Neural cell (in vitro differentiated cells): ENCODE data around the gene SLC24A3. TPM values are rescaled to one million over a fixed set of nuclear protein-coding genes. Genes with fewer than 3 reads are reported as not detected.

ENCODE experiments used
- H2AFZ ChIP-seq: fragments of 200-600, 300-800 bp; sonication (generic), shearing (Covaris generic); 2 replicates; pipeline ENCODE4 v1.6.0; 2014; ENCODE audit warnings: low read depth, mild to moderate bottlenecking, antibody characterized with exemption, low read length, moderate library complexity
- H3F3A ChIP-seq: fragments of 200-600 bp; shearing (Covaris generic); 2 replicates; pipeline ENCODE4 v1.6.1; 2016; ENCODE audit warnings: mild to moderate bottlenecking, moderate library complexity, mixed read lengths, antibody characterized with exemption, low read length; ENCODE audit not compliant: insufficient read depth, poor library complexity, severe bottlenecking
- H3K27ac ChIP-seq: fragments of 200-600, 300-800 bp; sonication (generic), shearing (Covaris generic); 2 replicates; pipeline ENCODE4 v1.5.1; 2014; ENCODE audit warnings: mild to moderate bottlenecking, low read length, moderate library complexity
- H3K27me3 ChIP-seq: fragments of 300-800, 200-600 bp; sonication (generic), shearing (Covaris generic); 2 replicates; pipeline ENCODE4 v1.6.0; 2014; ENCODE audit warnings: mild to moderate bottlenecking, low read depth, low read length, moderate library complexity; ENCODE audit not compliant: insufficient read depth
- H3K36me3 ChIP-seq: fragments of 300-800, 200-600 bp; sonication (generic), shearing (Covaris generic); 2 replicates; pipeline ENCODE4 v1.5.1; 2014; ENCODE audit warnings: mild to moderate bottlenecking, antibody characterized with exemption, low read length, moderate library complexity; ENCODE audit not compliant: insufficient read depth
- H3K4me2 ChIP-seq: fragments of 300-800, 200-600 bp; sonication (generic), shearing (Covaris generic); 2 replicates; pipeline ENCODE4 v1.6.0; 2014; ENCODE audit warnings: mild to moderate bottlenecking, low read length
- H3K4me3 ChIP-seq: fragments of 300-800, 200-600 bp; sonication (generic), shearing (Covaris generic); 2 replicates; pipeline ENCODE4 v1.5.1; 2014; ENCODE audit warnings: mild to moderate bottlenecking, low read length, moderate library complexity
- H3K79me2 ChIP-seq: fragments of 200-600 bp; shearing (Covaris generic); replicated peaks from 2 replicates; pipeline ENCODE4 v1.6.0; 2014; ENCODE audit warnings: mild to moderate bottlenecking, low read length, moderate library complexity; ENCODE audit not compliant: insufficient read depth
- H3K9ac ChIP-seq: fragments of 300-800, 200-600 bp; sonication (generic), shearing (Covaris generic); 2 replicates; pipeline ENCODE4 v1.6.1; 2016; ENCODE audit warnings: mild to moderate bottlenecking, low read length, mixed read lengths
- H3K9me2 ChIP-seq: fragments of 200-600 bp; shearing (Covaris generic); 2 replicates; pipeline ENCODE4 v1.6.1; 2016; ENCODE audit warnings: mild to moderate bottlenecking, low read length, mixed read lengths; ENCODE audit not compliant: insufficient read depth
- H3K9me3 ChIP-seq: fragments of 200-600, 300-800 bp; sonication (generic), shearing (Covaris generic); 2 replicates; pipeline ENCODE4 v1.6.1; 2016; ENCODE audit warnings: mild to moderate bottlenecking, mixed run types, low read length, moderate library complexity, mixed read lengths
- H4K20me1 ChIP-seq: fragments of 200-600 bp; shearing (Covaris generic); 2 replicates; pipeline ENCODE4 v1.6.1; 2016; ENCODE audit warnings: mild to moderate bottlenecking, mixed run types; ENCODE audit not compliant: insufficient read depth
- CTCF ChIP-seq: fragments of 450-650 bp; IDR thresholded peaks from 2 replicates; pipeline ENCODE4 v1.5.1; 2014; ENCODE audit warnings: antibody characterized with exemption, mild to moderate bottlenecking, moderate library complexity; ENCODE audit not compliant: poor library complexity, severe bottlenecking
- EP300 ChIP-seq: fragments of 450-650 bp; conservative IDR thresholded peaks from 2 replicates; pipeline ENCODE4 v1.6.1; 2014; ENCODE audit warnings: antibody characterized with exemption, mild to moderate bottlenecking, moderate library complexity; ENCODE audit not compliant: poor library complexity, severe bottlenecking
- EZH2 ChIP-seq: fragments of 200-600, 300-800 bp; shearing (Covaris generic), sonication (generic); IDR thresholded peaks from 2 replicates; pipeline ENCODE4 v1.6.1; 2014; ENCODE audit warnings: antibody characterized with exemption, low read length, borderline replicate concordance, mild to moderate bottlenecking; ENCODE audit not compliant: insufficient read depth, poor library complexity, severe bottlenecking
- MXI1 ChIP-seq: fragments of 450-650 bp; conservative IDR thresholded peaks from 2 replicates; pipeline ENCODE4 v1.6.1; 2014; ENCODE audit warnings: antibody characterized with exemption, mild to moderate bottlenecking; ENCODE audit not compliant: poor library complexity, severe bottlenecking
- POLR2AphosphoS5 ChIP-seq: IDR thresholded peaks from 2 replicates; pipeline ENCODE4 v1.6.1; 2012
- RAD21 ChIP-seq: fragments of 450-650 bp; conservative IDR thresholded peaks from 2 replicates; pipeline ENCODE4 v1.6.1; 2014; ENCODE audit warnings: antibody characterized with exemption, mild to moderate bottlenecking, moderate library complexity
- REST ChIP-seq: IDR thresholded peaks from 2 replicates; pipeline ENCODE4 v1.6.1; 2012; ENCODE audit warnings: borderline replicate concordance
- SMC3 ChIP-seq: fragments of 450-650 bp; conservative IDR thresholded peaks from 2 replicates; pipeline ENCODE4 v1.6.1; 2014; ENCODE audit warnings: antibody characterized with exemption, mild to moderate bottlenecking, moderate library complexity; ENCODE audit not compliant: poor library complexity
- TAF1 ChIP-seq: IDR thresholded peaks from 2 replicates; pipeline ENCODE4 v1.6.1; 2012; ENCODE audit warnings: low read depth
- polyA plus RNA-seq: library from polyadenylated mRNA; depleted of rRNA; stranded (reverse); fragments of >200 nt; gene quantifications from 2 replicates; pipeline ENCODE4 v1.2.3, GENCODE V29; 2014

Gene SLC24A3
- polyA plus RNA-seq, 1 donor from 2014 or later: 6.5 TPM

- H2AFZ ChIP-seq: no peak overlapping the region
- no peak overlapping the region for H3K9ac ChIP-seq
- H4K20me1 ChIP-seq: no peaks in the 10 kb centered on the region
- TF ChIP-seq EP300 (no peak), MXI1 (no peak), EZH2 (no peak), RAD21 (no peak), POLR2AphosphoS5 (no peak), SMC3 (no peak), REST (no peak), CTCF (no peak), TAF1 (no peak)
- H3K79me2 ChIP-seq: no peaks in the 10 kb centered on the region
- no peaks in the 10 kb centered on the region for H3F3A ChIP-seq
- no peaks in the 10 kb centered on the region for H3K36me3 ChIP-seq
- H3K9me2 ChIP-seq: no peaks in the 10 kb centered on the region
- no peak overlapping the region for H3K4me3 ChIP-seq
- no peak overlapping the region for H3K4me2 ChIP-seq
- no peak overlapping the region for H3K27ac ChIP-seq
- H3K27me3 ChIP-seq: no peaks in the 10 kb centered on the region
- no peaks in the 10 kb centered on the region for H3K9me3 ChIP-seq
These were observed 310.6 kb downstream of the SLC24A3 start for GRCh38 chr20:19522836-19523590.

- no peak overlapping the region for H2AFZ ChIP-seq
- H3K9me2 ChIP-seq: no peaks in the 10 kb centered on the region
- H3K4me3 ChIP-seq: no peak overlapping the region
- no peaks in the 10 kb centered on the region for H4K20me1 ChIP-seq
- H3F3A ChIP-seq: no peaks in the 10 kb centered on the region
- H3K9me3 ChIP-seq: no peaks in the 10 kb centered on the region
- H3K27me3 ChIP-seq: no peaks in the 10 kb centered on the region
- H3K4me2 ChIP-seq: no peak overlapping the region
- H3K79me2 ChIP-seq: no peaks in the 10 kb centered on the region
- TF ChIP-seq REST (no peak), EZH2 (no peak), POLR2AphosphoS5 (no peak), MXI1 (no peak), RAD21 (no peak), CTCF (no peak), SMC3 (no peak), EP300 (no peak), TAF1 (no peak)
- H3K9ac ChIP-seq: no peak overlapping the region
- H3K27ac ChIP-seq: no peak overlapping the region
- H3K36me3 ChIP-seq: no peaks in the 10 kb centered on the region
These were observed 312.2 kb downstream of the SLC24A3 start for GRCh38 chr20:19524691-19525090.
